IgD-negative memory B cell (primary cell): ENCODE results near the gene YIF1B. TPM values are rescaled to one million over a fixed set of nuclear protein-coding genes. Genes with fewer than 3 reads are reported as not detected.

ENCODE experiments used
- H3K27ac Mint-ChIP-seq, 3 donors: one replicate each; pipeline ENCODE4 v1.8.0; 2020 to 2022; ENCODE audit warnings: mild to moderate bottlenecking in 3 of 3, mixed read lengths in 3 of 3, moderate library complexity in 1 of 3
- H3K27me3 Mint-ChIP-seq: one replicate; pipeline ENCODE4 v1.8.0; 2021; ENCODE audit warnings: mixed read lengths
- H3K36me3 Mint-ChIP-seq: one replicate; pipeline ENCODE4 v1.8.0; 2020; ENCODE audit warnings: mild to moderate bottlenecking, mixed read lengths
- H3K4me1 Mint-ChIP-seq, 3 donors: one replicate each; pipeline ENCODE4 v1.8.0; 2020 to 2022; ENCODE audit warnings: mixed read lengths in 3 of 3, mild to moderate bottlenecking in 1 of 3
- H3K4me3 Mint-ChIP-seq, 4 donors: one replicate each; pipeline ENCODE4 v1.8.0; 2020 to 2022; ENCODE audit warnings: mild to moderate bottlenecking in 4 of 4, mixed read lengths in 4 of 4, moderate library complexity in 3 of 4
- H3K9me3 Mint-ChIP-seq, 3 donors: one replicate each; pipeline ENCODE4 v1.8.0; 2020 to 2021; ENCODE audit warnings: mixed read lengths in 3 of 3, mild to moderate bottlenecking in 1 of 3
- polyA plus RNA-seq: library from polyadenylated mRNA; unstranded; fragments of 300-500 nt; fragmentation: Illumina TruSeq; gene quantifications from one replicate; pipeline ENCODE4 v1.2.3, GENCODE V29; 2021

The YIF1B gene
- polyA plus RNA-seq, 1 donor from 2014 or later = 33.7 TPM

- no peak overlapping the region for H3K4me3 Mint-ChIP-seq
- H3K9me3 Mint-ChIP-seq = no peaks in the 10 kb centered on the region
- H3K4me1 Mint-ChIP-seq = peaks cover 0 to 3% (median 0%) of the 10 kb centered on the region in 3 donors
- peaks cover 3% of the 10 kb centered on the region for H3K36me3 Mint-ChIP-seq
- H3K27ac Mint-ChIP-seq = no peak overlapping the region
- H3K27me3 Mint-ChIP-seq = no peaks in the 10 kb centered on the region
These were observed 11.3 kb downstream of the YIF1B start for GRCh38 chr19:38304352-38304865.

- H3K36me3 Mint-ChIP-seq = peaks cover 3% of the 10 kb centered on the region
- H3K27ac Mint-ChIP-seq = no peak within 1 kb of the TSS
- H3K4me3 Mint-ChIP-seq = no peak within 1 kb of the TSS
- no peaks in the 10 kb centered on the region for H3K9me3 Mint-ChIP-seq
- H3K4me1 Mint-ChIP-seq = peaks cover 0 to 3% (median 0%) of the 10 kb centered on the region in 3 donors
- no peaks in the 10 kb centered on the region for H3K27me3 Mint-ChIP-seq
These were observed 12.0 kb downstream of the YIF1B start, which contains the start of gene C19orf33 for GRCh38 chr19:38303517-38304351. C19orf33 (plus strand) TSS chr19:38304251; CDS start chr19:38304262, 11 bp downstream.

GRCh38 chr19:38298821-38299680 is 16.7 kb downstream of the YIF1B start:
- peaks cover 3% of the 10 kb centered on the region for H3K36me3 Mint-ChIP-seq
- H3K9me3 Mint-ChIP-seq = no peaks in the 10 kb centered on the region
- H3K27ac Mint-ChIP-seq = no peak overlapping the region
- peaks cover 0 to 2% (median 0%) of the 10 kb centered on the region in 3 donors for H3K4me1 Mint-ChIP-seq
- H3K27me3 Mint-ChIP-seq = no peaks in the 10 kb centered on the region
- no peak overlapping the region for H3K4me3 Mint-ChIP-seq

GRCh38 chr19:38294090-38294489 is 21.7 kb downstream of the YIF1B start:
- no peaks in the 10 kb centered on the region for H3K27me3 Mint-ChIP-seq
- H3K4me3 Mint-ChIP-seq = no peak overlapping the region
- H3K27ac Mint-ChIP-seq = no peak overlapping the region
- H3K9me3 Mint-ChIP-seq = no peaks in the 10 kb centered on the region
- H3K36me3 Mint-ChIP-seq = peaks cover 5% of the 10 kb centered on the region
- H3K4me1 Mint-ChIP-seq = no peaks in the 10 kb centered on the region

GRCh38 chr19:38293281-38293680 is 22.5 kb downstream of the YIF1B start:
- H3K27me3 Mint-ChIP-seq = no peaks in the 10 kb centered on the region
- peak overlapping the region in 1 of 4 donors; percentile 54 for H3K4me3 Mint-ChIP-seq
- H3K9me3 Mint-ChIP-seq = no peaks in the 10 kb centered on the region
- H3K4me1 Mint-ChIP-seq = no peaks in the 10 kb centered on the region
- peaks cover 5% of the 10 kb centered on the region for H3K36me3 Mint-ChIP-seq
- no peak overlapping the region for H3K27ac Mint-ChIP-seq

- peaks cover 5% of the 10 kb centered on the region for H3K36me3 Mint-ChIP-seq
- no peaks in the 10 kb centered on the region for H3K9me3 Mint-ChIP-seq
- H3K27me3 Mint-ChIP-seq = no peaks in the 10 kb centered on the region
- no peak overlapping the region for H3K4me3 Mint-ChIP-seq
- no peak overlapping the region for H3K27ac Mint-ChIP-seq
- H3K4me1 Mint-ChIP-seq = no peaks in the 10 kb centered on the region
These were observed 23.9 kb downstream of the YIF1B start for GRCh38 chr19:38291855-38292254.

- H3K4me3 Mint-ChIP-seq = no peak overlapping the region
- no peaks in the 10 kb centered on the region for H3K4me1 Mint-ChIP-seq
- H3K36me3 Mint-ChIP-seq = peaks cover 8% of the 10 kb centered on the region
These were observed 25.1 kb downstream of the YIF1B start for GRCh38 chr19:38290631-38291147.

GRCh38 chr19:38289955-38290354 is 25.8 kb downstream of the YIF1B start:
- Mint-ChIP-seq H3K9me3 (no peaks in the 10 kb centered on the region), H3K27me3 (no peaks in the 10 kb centered on the region), H3K4me1 (no peaks in the 10 kb centered on the region), H3K27ac (no peak overlapping the region), H3K4me3 (no peak overlapping the region), H3K36me3 (peaks cover 8% of the 10 kb centered on the region)

More at GRCh38 chr19:38290631-38291147, 25.1 kb downstream of the YIF1B start:
- no peak overlapping the region for H3K27ac Mint-ChIP-seq
- H3K9me3 Mint-ChIP-seq = no peaks in the 10 kb centered on the region
- H3K27me3 Mint-ChIP-seq = no peaks in the 10 kb centered on the region

GRCh38 chr19:38288123-38288855 is 27.5 kb downstream of the YIF1B start:
- Mint-ChIP-seq H3K4me1 (peaks cover 4 to 6% (median 5%) of the 10 kb centered on the region in 3 donors), H3K27ac (no peak overlapping the region), H3K36me3 (peaks cover 13% of the 10 kb centered on the region), H3K4me3 (no peak overlapping the region), H3K27me3 (no peaks in the 10 kb centered on the region), H3K9me3 (no peaks in the 10 kb centered on the region)

- Mint-ChIP-seq H3K27ac (no peak overlapping the region), H3K4me3 (no peak overlapping the region), H3K27me3 (no peaks in the 10 kb centered on the region), H3K36me3 (peaks cover 13% of the 10 kb centered on the region), H3K4me1 (peaks cover 4 to 6% (median 5%) of the 10 kb centered on the region in 3 donors), H3K9me3 (no peaks in the 10 kb centered on the region)
These were observed 28.1 kb downstream of the YIF1B start for GRCh38 chr19:38287604-38288003.

- Mint-ChIP-seq H3K27me3 (no peaks in the 10 kb centered on the region), H3K27ac (peak overlapping the region in 1 of 3 donors; percentile 53), H3K36me3 (peaks cover 11% of the 10 kb centered on the region), H3K9me3 (no peaks in the 10 kb centered on the region), H3K4me3 (no peak overlapping the region), H3K4me1 (peaks cover 12 to 14% (median 14%) of the 10 kb centered on the region in 3 donors)
These were observed 30.2 kb downstream of the YIF1B start for GRCh38 chr19:38285567-38285966.

GRCh38 chr19:38284422-38284821 is 31.3 kb downstream of the YIF1B start:
- peak overlapping the region in 1 of 4 donors; percentile 65 for H3K4me3 Mint-ChIP-seq
- H3K4me1 Mint-ChIP-seq = peaks cover 12 to 17% (median 14%) of the 10 kb centered on the region in 3 donors
- H3K27me3 Mint-ChIP-seq = no peaks in the 10 kb centered on the region
- H3K27ac Mint-ChIP-seq = peak overlapping the region in 2 of 3 donors; percentile 27 to 48
- H3K9me3 Mint-ChIP-seq = no peaks in the 10 kb centered on the region
- H3K36me3 Mint-ChIP-seq = peaks cover 10% of the 10 kb centered on the region

- Mint-ChIP-seq H3K4me3 (no peak overlapping the region), H3K4me1 (peaks cover 12 to 17% (median 14%) of the 10 kb centered on the region in 3 donors), H3K27ac (peak overlapping the region in 1 of 3 donors; percentile 31), H3K27me3 (no peaks in the 10 kb centered on the region), H3K36me3 (peaks cover 10% of the 10 kb centered on the region), H3K9me3 (no peaks in the 10 kb centered on the region)
These were observed 32.5 kb downstream of the YIF1B start for GRCh38 chr19:38283271-38283670.
